Activated naive CD4-positive, alpha-beta T cell treated with anti-CD3 and anti-CD28 coated beads, Interleukin-2, amount 50 U/mL, for 24 hours (primary cell): Measurements from ENCODE around the gene BOC.

Experiments used
- H3K27ac Mint-ChIP-seq: one replicate; pipeline ENCODE4 v1.8.0; 2021; ENCODE audit warnings: mild to moderate bottlenecking, mixed read lengths
- H3K27me3 Mint-ChIP-seq: one replicate; pipeline ENCODE4 v1.8.0; 2021; ENCODE audit warnings: mixed read lengths
- H3K36me3 Mint-ChIP-seq: one replicate; pipeline ENCODE4 v1.8.0; 2021; ENCODE audit warnings: mixed read lengths
- H3K4me1 Mint-ChIP-seq: one replicate; pipeline ENCODE4 v1.8.0; 2021; ENCODE audit warnings: mixed read lengths
- H3K4me3 Mint-ChIP-seq: one replicate; pipeline ENCODE4 v1.8.0; 2021; ENCODE audit warnings: mild to moderate bottlenecking, mixed read lengths
- H3K9me3 Mint-ChIP-seq: one replicate; pipeline ENCODE4 v1.8.0; 2021; ENCODE audit warnings: mixed read lengths

The BOC gene

DNA sequence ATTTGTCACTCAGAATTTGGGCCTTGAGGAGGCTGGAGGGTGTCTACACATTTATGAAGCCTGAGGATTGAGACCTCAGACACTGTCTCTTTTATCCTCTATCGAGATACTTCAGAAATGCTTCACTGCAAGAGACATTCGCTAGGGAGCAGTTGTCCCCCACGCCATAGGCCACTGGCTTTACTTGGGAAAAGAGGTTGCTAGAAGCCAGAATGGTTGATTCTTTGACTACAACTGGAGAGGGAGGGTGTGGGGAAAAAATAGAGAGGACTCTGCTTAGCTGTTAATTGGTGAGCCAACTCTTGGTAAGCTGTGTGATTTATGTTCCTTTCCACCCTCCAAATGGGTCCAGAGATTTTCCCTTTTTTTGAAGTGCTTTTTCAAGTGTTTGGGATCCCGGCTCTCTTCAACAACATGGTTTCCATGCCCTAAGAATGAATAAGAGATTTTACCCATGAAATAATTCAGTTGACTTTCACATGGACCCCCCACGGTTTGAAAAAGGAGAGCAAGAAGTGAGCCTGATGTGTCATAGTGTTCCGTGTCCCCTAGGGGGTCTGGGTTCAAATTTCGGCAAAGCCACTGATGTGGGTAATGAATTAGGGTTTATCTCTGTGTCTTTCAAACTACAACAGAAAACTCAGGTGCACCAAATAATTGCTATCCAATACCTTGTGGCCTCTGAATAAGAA, 2.7 kb downstream of the BOC start:
- peaks cover 49% of the 10 kb centered on the region for H3K27me3 Mint-ChIP-seq
- no peak overlapping the region for H3K27ac Mint-ChIP-seq
- H3K36me3 Mint-ChIP-seq, result no peaks in the 10 kb centered on the region
- H3K4me1 Mint-ChIP-seq, result peaks cover 9% of the 10 kb centered on the region
- no peaks in the 10 kb centered on the region for H3K9me3 Mint-ChIP-seq
- no peak overlapping the region for H3K4me3 Mint-ChIP-seq

DNA sequence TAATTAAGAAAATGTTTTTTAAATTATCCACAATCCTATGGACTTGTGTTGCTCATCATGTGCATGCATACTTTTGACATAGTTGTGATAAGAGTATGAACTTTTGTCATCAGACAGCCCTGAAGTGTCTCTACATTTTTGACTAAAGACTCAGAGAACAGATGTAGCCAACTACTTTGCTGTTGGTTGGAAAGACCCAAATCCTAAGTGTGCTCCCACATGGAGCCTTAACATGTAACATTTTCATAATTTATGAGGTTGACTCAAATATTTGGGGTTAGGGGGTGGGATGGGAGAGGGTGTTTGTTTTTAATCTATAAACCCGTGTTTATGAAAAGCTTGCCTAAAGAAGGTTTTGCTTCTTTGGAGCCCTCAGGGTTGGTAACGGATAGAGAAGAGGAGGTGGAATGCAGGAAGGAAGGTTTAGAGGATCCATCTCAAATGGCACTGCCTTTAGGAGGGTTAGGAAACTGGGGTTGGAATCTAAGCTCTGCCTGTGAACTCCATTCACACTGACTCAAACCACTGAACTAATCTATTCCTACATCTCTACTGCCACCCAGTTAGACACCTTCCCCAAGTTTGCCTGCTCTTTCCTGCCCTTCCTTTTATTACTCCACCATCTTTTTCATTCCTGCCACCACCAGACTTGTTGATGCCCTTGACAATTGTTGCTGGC, 3.7 kb downstream of the BOC start:
- no peak overlapping the region for H3K4me3 Mint-ChIP-seq
- no peaks in the 10 kb centered on the region for H3K36me3 Mint-ChIP-seq
- H3K27ac Mint-ChIP-seq, result no peak overlapping the region
- no peaks in the 10 kb centered on the region for H3K9me3 Mint-ChIP-seq
- peaks cover 9% of the 10 kb centered on the region for H3K4me1 Mint-ChIP-seq
- H3K27me3 Mint-ChIP-seq, result peaks cover 45% of the 10 kb centered on the region

DNA sequence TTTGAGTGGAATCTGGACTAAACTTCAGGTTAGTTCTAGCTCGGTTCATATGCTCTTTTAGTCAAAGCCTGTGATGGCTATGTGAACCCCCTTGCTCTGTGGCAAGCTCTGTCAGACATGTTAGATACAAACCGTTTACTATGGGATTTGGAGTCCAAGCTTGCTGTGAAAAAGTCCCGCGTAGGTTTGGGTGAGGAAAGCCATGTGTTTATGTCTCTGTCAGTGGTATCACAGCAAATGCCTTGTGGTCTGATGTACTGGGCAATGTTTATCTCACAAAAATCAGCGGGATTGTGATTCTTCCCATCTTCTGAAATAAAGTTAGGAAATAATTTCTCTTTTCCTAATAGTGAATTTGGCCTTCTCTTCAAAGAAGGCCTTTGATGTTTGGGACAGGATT, 5.0 kb downstream of the BOC start:
- peaks cover 45% of the 10 kb centered on the region for H3K27me3 Mint-ChIP-seq

DNA sequence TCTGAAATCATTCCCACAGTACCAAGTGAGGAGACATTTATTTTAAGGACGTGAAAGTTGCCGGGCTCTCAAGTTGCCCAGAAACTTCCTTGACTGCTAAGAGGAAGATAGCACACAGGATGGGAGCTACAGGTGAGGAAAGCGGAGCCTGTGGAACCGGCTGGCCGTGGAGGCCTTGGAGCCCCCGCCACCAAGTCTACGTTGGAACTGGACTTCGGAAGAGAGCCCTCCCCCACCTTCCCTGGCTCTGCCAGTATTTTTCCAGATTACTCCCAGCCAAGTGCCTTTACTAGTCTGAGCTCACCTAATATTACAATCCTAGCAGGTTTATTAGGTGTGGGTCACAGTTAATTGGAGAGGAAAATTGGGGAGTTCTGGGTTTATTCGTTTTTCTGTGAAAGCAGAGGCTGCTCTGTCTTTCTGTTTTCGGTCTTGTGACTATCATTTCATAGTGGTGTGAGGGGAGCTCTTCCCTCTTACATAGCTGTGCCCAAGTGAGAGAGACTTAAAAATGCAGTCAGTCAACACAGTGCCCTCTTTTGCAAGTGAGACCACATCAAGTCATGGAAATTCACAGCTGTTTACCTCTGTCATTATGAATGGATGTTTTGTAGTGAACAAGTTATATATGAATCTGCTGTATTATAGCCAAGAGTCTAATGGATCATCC, 6.8 kb downstream of the BOC start:
- Mint-ChIP-seq H3K36me3 (peaks cover 1% of the 10 kb centered on the region), H3K4me3 (no peak overlapping the region), H3K4me1 (no peaks in the 10 kb centered on the region), H3K9me3 (no peaks in the 10 kb centered on the region), H3K27ac (no peak overlapping the region), H3K27me3 (peaks cover 45% of the 10 kb centered on the region)

More for the DNA sequence above, 5.0 kb downstream of the BOC start:
- peaks cover 5% of the 10 kb centered on the region for H3K4me1 Mint-ChIP-seq
- no peak overlapping the region for H3K4me3 Mint-ChIP-seq
- no peaks in the 10 kb centered on the region for H3K36me3 Mint-ChIP-seq
- no peaks in the 10 kb centered on the region for H3K9me3 Mint-ChIP-seq
- peak overlapping the region; percentile 60 for H3K27ac Mint-ChIP-seq

DNA sequence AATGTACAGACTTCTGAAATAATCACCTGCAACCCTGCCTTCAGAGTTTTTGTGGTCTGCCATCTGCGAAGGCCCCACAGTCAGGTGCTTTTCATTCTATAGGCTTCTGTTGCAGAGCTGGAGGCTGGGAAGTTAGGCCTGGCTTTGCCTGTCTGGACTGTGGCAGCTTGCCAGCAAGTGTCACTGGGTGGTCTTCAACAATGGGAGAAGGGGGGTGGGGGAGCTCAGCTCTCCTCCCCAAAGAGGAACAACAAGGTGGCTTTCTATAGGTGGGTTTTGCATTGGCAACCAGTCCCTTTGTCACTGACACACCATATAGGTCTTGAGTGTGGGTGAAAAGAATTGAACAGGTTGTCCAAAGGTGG, 7.3 kb downstream of the BOC start:
- H3K4me3 Mint-ChIP-seq, result no peak overlapping the region
- H3K36me3 Mint-ChIP-seq, result peaks cover 1% of the 10 kb centered on the region
- peaks cover 2% of the 10 kb centered on the region for H3K4me1 Mint-ChIP-seq
- H3K27ac Mint-ChIP-seq, result no peak overlapping the region
- H3K27me3 Mint-ChIP-seq, result peaks cover 43% of the 10 kb centered on the region
- no peaks in the 10 kb centered on the region for H3K9me3 Mint-ChIP-seq

DNA sequence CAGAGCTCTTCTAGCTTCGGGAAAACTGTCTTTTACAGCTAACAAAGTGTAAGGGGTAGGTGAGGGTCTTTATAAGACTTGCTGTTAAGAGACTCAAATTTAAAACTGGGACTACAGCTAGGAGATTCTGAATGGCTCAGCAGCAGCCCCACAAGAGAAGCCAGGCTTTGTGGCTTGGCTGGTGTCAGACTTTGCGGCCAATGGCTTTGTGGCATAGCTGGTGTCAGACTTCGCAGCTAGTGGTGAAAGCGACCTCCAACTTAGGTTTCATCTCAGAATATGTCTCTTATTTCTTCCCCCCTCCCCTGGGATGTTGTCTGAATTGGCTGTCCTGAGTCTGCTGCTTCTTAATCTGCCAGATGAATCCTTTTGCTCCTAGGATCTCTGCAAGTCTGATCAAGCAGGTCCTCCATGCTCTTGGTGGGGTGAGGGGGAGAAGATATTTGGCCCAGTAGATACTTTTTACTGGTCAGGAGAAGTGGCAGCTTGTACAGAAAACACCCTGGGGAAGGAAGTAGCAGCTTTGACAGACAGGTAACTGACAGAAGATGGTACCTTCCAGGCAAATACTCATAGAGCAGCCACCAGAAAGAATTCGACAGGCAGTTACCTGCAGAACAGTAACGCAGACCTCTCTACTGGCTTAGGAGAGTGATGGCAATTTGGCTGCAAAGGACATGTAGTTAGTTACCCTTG, 8.4 kb downstream of the BOC start:
- H3K27me3 Mint-ChIP-seq, result peaks cover 39% of the 10 kb centered on the region
- no peak overlapping the region for H3K27ac Mint-ChIP-seq
- no peak overlapping the region for H3K4me3 Mint-ChIP-seq
- peaks cover 8% of the 10 kb centered on the region for H3K4me1 Mint-ChIP-seq
- H3K9me3 Mint-ChIP-seq, result no peaks in the 10 kb centered on the region
- H3K36me3 Mint-ChIP-seq, result peaks cover 1% of the 10 kb centered on the region

DNA sequence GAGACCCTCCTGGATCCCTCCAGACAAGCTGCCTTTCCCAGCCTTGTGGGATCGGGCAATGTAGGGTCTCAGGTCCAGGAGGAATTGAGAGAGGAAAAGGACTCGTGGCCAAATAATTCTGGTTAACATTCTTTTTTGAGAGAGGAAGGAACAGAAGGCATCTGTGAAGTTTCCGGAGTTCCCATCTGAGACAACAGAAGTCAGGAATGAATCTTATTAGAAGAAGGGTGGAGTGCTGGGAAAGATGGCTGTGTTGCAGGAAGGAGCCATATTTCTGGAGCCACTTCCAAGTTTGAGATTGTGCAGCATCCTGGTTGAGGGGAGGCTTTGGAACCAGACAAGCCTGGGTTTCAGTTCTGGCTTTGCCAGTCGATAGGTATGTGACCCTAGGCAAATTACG, 9.4 kb downstream of the BOC start:
- Mint-ChIP-seq H3K36me3 (peaks cover 1% of the 10 kb centered on the region), H3K27me3 (peaks cover 39% of the 10 kb centered on the region), H3K4me3 (no peak overlapping the region), H3K27ac (no peak overlapping the region), H3K9me3 (no peaks in the 10 kb centered on the region), H3K4me1 (peaks cover 8% of the 10 kb centered on the region)

DNA sequence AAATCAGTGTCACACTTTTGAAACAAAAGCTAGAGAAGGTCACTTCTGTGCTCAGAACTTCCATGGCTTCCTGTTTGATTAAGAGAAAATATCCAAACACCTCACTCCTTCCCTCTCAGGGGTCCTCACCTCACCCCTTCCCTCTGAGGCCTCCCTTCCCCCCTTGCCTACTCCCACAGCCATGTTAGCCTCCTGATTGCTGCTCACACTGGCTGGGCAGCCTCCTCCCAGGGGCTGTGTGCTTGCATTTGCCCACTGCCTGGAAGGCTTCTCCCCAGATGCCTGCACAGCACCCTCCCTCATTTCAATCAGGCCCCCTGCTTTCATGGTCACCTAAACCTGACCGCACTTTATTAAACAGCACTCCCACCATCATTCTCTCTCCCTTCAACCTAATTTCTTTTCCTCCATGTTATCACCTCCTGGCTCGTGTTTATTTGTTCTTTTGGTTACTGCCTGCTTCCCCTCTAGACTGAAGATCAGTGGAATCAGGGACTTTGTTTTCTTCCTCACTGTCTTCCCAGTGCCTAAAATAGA, 10.4 kb downstream of the BOC start:
- H3K27ac Mint-ChIP-seq, result no peak overlapping the region
- H3K9me3 Mint-ChIP-seq, result no peaks in the 10 kb centered on the region
- H3K4me3 Mint-ChIP-seq, result no peak overlapping the region
- peaks cover 8% of the 10 kb centered on the region for H3K4me1 Mint-ChIP-seq
- H3K36me3 Mint-ChIP-seq, result peaks cover 1% of the 10 kb centered on the region
- peaks cover 36% of the 10 kb centered on the region for H3K27me3 Mint-ChIP-seq

DNA sequence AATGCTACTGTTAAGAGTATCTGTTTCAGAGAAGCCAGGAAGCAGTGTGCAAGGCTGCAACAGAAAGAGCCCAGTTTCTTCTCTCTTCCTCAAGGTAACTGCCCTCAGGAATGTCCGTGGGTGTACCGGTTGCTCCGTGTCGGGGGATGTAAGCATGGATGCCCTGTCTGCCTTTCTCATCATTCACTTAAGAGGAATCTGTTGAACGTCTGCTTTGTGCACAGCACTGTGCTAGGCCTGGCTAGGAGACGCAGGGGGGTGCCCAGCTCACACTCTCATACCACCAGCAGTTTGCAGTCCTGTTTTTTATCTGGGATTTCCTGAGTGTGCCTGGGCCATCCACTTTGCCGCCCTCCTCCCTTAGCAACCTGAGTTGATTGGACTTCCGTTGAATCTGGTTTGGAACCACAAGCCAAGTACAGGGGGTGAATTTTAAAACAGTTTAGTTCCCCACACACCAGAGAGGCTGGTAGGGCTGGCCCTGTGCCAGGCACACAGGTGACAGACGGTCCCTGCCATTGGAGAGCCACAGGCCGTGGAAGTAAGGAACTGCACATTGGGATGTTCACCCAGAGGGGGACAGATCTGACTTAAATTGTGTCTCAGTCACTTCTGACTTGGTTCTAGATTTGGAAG, 11.2 kb downstream of the BOC start:
- peaks cover 36% of the 10 kb centered on the region for H3K27me3 Mint-ChIP-seq
- H3K4me3 Mint-ChIP-seq, result no peak overlapping the region
- peaks cover 1% of the 10 kb centered on the region for H3K36me3 Mint-ChIP-seq
- H3K4me1 Mint-ChIP-seq, result peaks cover 8% of the 10 kb centered on the region
- H3K27ac Mint-ChIP-seq, result no peak overlapping the region
- no peaks in the 10 kb centered on the region for H3K9me3 Mint-ChIP-seq

DNA sequence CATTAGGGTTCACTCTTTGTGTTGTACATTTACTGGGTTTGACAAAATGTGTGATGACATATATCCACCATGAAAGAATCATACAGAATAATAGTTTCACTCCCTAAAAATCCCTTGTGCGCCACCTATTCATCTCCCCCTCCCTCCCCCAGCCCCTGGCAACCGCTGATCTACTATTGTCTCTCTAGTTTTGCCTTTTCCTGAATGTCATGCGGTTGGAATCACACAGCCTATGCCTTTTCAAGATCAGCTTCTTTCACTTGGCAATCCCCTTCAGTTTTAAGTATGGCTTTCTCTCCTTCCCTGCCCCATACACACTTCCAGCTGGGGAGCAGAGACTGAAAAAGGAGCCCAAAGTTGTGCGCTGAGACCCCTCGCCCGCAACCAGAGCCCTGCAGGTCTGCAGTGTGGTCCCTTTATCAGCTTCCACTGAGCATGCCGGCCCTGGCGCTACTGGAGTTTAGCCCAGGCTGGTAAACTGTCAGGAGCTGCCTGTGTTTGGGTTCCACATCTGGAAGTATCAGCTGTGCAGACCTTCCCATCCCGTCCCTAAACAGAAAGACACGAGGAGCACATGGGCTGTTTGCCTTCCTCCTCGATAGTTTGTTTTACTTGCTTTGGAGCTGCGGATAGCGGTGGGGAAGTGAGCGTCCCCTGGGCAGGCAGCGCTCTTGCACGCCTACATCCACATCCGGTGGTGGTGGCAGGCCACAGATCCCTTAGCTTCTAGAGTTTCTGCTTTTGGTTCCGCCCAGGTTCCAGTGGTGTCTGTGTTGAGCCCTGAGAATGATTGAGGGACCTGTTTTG, 12.3 kb downstream of the BOC start:
- Mint-ChIP-seq H3K4me1 (peaks cover 8% of the 10 kb centered on the region), H3K27ac (no peak overlapping the region), H3K9me3 (no peaks in the 10 kb centered on the region), H3K27me3 (peaks cover 30% of the 10 kb centered on the region), H3K4me3 (peak overlapping the region; percentile 34), H3K36me3 (peaks cover 1% of the 10 kb centered on the region)

DNA sequence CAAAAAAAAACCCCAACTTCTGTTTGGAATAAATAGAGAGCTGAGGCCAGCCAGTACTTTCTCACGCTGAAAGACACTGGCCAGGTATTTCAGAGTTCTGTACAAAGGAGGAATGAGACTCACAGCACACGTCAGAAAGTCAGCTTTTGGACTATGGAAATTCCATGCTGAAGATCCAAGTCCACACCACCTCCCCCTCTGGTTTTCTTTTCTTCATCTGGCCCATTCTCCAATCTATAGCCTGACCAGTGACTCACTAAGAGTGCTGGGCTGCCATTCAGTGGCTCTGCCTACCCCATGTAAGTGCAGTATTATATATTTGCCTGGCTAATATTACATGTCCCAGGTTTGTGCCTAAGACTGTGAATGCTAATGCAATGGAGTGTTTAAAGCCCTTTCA, 13.9 kb downstream of the BOC start:
- peaks cover 1% of the 10 kb centered on the region for H3K36me3 Mint-ChIP-seq
- H3K27me3 Mint-ChIP-seq, result peaks cover 25% of the 10 kb centered on the region
- H3K4me1 Mint-ChIP-seq, result peaks cover 8% of the 10 kb centered on the region
- no peaks in the 10 kb centered on the region for H3K9me3 Mint-ChIP-seq
- H3K4me3 Mint-ChIP-seq, result no peak overlapping the region
- no peak overlapping the region for H3K27ac Mint-ChIP-seq

DNA sequence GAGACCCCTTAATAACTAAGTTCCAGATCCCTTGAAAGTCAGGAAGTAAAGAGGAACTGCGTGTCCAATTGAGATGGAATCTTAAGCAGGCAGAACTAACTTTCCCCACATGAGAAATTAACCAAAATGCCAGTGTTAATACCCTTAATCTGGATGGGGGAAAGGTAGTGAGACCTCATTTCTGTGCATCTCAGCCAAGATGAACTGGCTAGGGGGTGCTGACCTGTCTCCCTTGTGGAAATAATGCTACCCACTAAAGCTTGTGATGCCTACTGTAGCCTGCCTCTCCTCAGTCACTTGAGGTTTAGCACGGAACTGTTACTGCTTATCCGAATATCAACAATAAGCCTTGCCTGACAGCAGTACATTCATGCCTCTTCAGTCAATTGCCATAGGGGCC, 15.1 kb downstream of the BOC start:
- Mint-ChIP-seq H3K36me3 (peaks cover 1% of the 10 kb centered on the region), H3K27ac (no peak overlapping the region), H3K9me3 (no peaks in the 10 kb centered on the region), H3K27me3 (peaks cover 15% of the 10 kb centered on the region), H3K4me1 (peaks cover 8% of the 10 kb centered on the region), H3K4me3 (no peak overlapping the region)

DNA sequence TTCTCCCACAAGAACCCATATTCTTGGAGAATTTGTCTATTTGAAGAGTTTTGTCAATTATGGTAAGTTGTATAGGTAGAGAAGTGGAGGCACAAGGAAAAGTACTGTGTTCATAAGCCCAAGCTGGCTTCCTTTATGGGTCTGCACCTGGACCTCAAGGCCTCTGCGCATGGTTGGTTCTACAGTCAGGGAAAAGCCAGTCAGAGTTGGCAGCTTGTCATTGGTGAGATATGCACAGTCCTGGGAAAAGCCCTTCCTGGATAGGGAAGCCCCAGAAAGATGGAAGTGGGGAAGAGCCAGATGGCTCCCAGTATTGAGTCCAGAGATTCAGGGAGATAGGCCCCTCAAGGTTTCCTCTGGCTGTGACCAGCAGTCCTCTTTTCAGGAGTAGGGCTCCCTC, 15.8 kb downstream of the BOC start:
- no peak overlapping the region for H3K27ac Mint-ChIP-seq
- peaks cover 8% of the 10 kb centered on the region for H3K4me1 Mint-ChIP-seq
- no peak overlapping the region for H3K4me3 Mint-ChIP-seq
- no peaks in the 10 kb centered on the region for H3K9me3 Mint-ChIP-seq
- no peaks in the 10 kb centered on the region for H3K36me3 Mint-ChIP-seq
- H3K27me3 Mint-ChIP-seq, result peaks cover 11% of the 10 kb centered on the region

DNA sequence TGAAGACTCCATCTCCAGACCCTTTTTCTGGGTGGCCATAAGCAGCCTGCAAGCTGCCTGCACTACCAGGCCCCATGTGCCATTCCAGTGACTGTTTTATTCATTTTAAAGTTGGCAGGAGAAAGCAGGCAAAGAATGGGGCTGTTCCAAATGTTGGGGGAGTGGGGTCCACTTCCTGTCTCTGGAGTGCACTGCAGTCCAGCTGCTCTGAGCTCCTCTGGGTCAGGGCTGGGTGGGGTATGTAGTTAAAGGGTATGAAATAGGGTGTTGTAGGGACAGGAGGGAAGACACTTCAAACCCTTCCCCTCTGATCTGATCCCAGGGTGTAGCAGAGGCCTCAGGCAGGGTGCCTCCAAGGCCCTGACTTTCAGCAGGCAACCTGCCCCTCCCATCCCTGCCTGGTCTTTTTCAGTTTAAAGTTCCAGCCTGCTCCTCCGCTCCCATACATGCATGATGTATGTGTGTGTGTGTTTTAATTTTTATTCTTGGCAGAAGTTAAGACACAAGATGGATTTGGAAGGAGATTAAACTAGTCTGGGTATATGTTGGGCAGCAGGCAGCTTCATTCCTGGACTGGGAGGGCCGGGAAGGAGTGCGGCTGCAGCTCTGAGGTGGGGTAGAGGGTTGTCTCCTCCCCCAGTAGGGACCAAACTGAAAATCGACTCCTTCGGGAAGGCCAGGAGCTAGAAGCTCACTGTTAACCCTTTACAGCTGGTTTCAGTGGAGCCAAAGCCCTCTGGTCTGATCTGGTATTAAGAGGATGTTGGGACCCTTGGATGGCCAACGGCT, 17.3 kb downstream of the BOC start:
- peaks cover 4% of the 10 kb centered on the region for H3K27me3 Mint-ChIP-seq
- H3K27ac Mint-ChIP-seq, result no peak overlapping the region
- H3K4me1 Mint-ChIP-seq, result peaks cover 6% of the 10 kb centered on the region
- H3K4me3 Mint-ChIP-seq, result no peak overlapping the region
- H3K36me3 Mint-ChIP-seq, result no peaks in the 10 kb centered on the region
- no peaks in the 10 kb centered on the region for H3K9me3 Mint-ChIP-seq
